ENCODE data around the gene IPO8.
A peak's percentile ranks its signal among the peaks of the same experiment; 100 is the strongest.

The IPO8 gene
- long read RNA-seq, donor 1, full-length matches to known transcripts, result 1 of 7 reads
- long read RNA-seq, donor 1, partial matches to known transcripts, result 6 of 7 reads
- long read RNA-seq, donor 1, other reads (novel, unspliced or antisense), result 0 of 7 reads
- long read RNA-seq, donor 2, full-length matches to known transcripts, result 1 of 1 reads
- long read RNA-seq, donor 2, partial matches to known transcripts, result 0 of 1 reads
- long read RNA-seq, donor 2, other reads (novel, unspliced or antisense), result 0 of 1 reads
- long read RNA-seq, donor 3, result 0 reads
- long read RNA-seq, donor 4, partial matches to known transcripts, result 11 of 11 reads
- long read RNA-seq, donor 4, other reads (novel, unspliced or antisense), result 0 of 11 reads
- long read RNA-seq, donor 5, full-length matches to known transcripts, result 2 of 7 reads
- long read RNA-seq, donor 5, partial matches to known transcripts, result 5 of 7 reads
- long read RNA-seq, donor 5, other reads (novel, unspliced or antisense), result 0 of 7 reads
- long read RNA-seq, donor 6, full-length matches to known transcripts, result 1 of 1 reads
- long read RNA-seq, donor 6, partial matches to known transcripts, result 0 of 1 reads
- long read RNA-seq, donor 6, other reads (novel, unspliced or antisense), result 0 of 1 reads
- long read RNA-seq, donor 7, full-length matches to known transcripts, result 3 of 9 reads
- long read RNA-seq, donor 7, partial matches to known transcripts, result 6 of 9 reads
- long read RNA-seq, donor 7, other reads (novel, unspliced or antisense), result 0 of 9 reads
- long read RNA-seq, donor 8, full-length matches to known transcripts, result 2 of 15 reads
- long read RNA-seq, donor 8, partial matches to known transcripts, result 13 of 15 reads
- long read RNA-seq, donor 8, other reads (novel, unspliced or antisense), result 0 of 15 reads

GRCh38 chr12:30695199-30696102 lies at the start of gene IPO8:
IPO8 (minus strand) TSS chr12:30695869; CDS start chr12:30695647, 222 bp downstream.
- DNase-seq, result peak; percentile 78

- DNase-seq, result no peak
Observed at GRCh38 chr12:30744321-30744720, 48.7 kb upstream of the IPO8 start.

GRCh38 chr12:30740274-30740673 lies 44.6 kb upstream of the IPO8 start:
- DNase-seq, result no peak

- DNase-seq, result no peak
Observed at GRCh38 chr12:30739020-30739419, 43.4 kb upstream of the IPO8 start.

- DNase-seq, result no peak
Observed at GRCh38 chr12:30732954-30733637, 37.4 kb upstream of the IPO8 start.

- no peak for DNase-seq
Observed at GRCh38 chr12:30730011-30730410, 34.3 kb upstream of the IPO8 start.

- no peak for DNase-seq
Observed at GRCh38 chr12:30729547-30729946, 33.9 kb upstream of the IPO8 start.

- no peak for DNase-seq
Observed at GRCh38 chr12:30726647-30727046, 31.0 kb upstream of the IPO8 start.

- no peak for DNase-seq
Observed at GRCh38 chr12:30725739-30726138, 30.1 kb upstream of the IPO8 start.

GRCh38 chr12:30719060-30719459 lies 23.4 kb upstream of the IPO8 start:
- no peak for DNase-seq

GRCh38 chr12:30707613-30708342 lies 12.1 kb upstream of the IPO8 start:
- DNase-seq, result no peak

- DNase-seq, result no peak
Observed at GRCh38 chr12:30706476-30706875, 10.8 kb upstream of the IPO8 start.

- DNase-seq, result no peak
Observed at GRCh38 chr12:30701056-30701455, 5.4 kb upstream of the IPO8 start.

- no peak for DNase-seq
Observed at GRCh38 chr12:30700216-30700900, 4.7 kb upstream of the IPO8 start.

GRCh38 chr12:30698346-30698745 lies 2.7 kb upstream of the IPO8 start:
- DNase-seq, result no peak

GRCh38 chr12:30696943-30697342 lies 1.3 kb upstream of the IPO8 start:
- DNase-seq, result no peak

- DNase-seq, result peak; percentile 18
Observed at GRCh38 chr12:30696486-30696885, 817 bp upstream of the IPO8 start.

- peak; percentile 89 for DNase-seq
Observed at GRCh38 chr12:30696103-30696408, 387 bp upstream of the IPO8 start.

GRCh38 chr12:30694412-30695198 lies 1.1 kb downstream of the IPO8 start:
- DNase-seq, result peak; percentile 4

- no peak for DNase-seq
Observed at GRCh38 chr12:30692470-30692869, 3.2 kb downstream of the IPO8 start.

Measured in right kidney (tissue), 9 donors.